HepG2 (cell line): Measurements from ENCODE around the gene JPH2. TPM values are rescaled to one million over a fixed set of nuclear protein-coding genes. Genes with fewer than 3 reads are reported as not detected.
A peak's percentile ranks its signal among the peaks of the same experiment; 100 is the strongest.

Experiments
- ATM ChIP-seq: fragments of 450-650 bp; IDR thresholded peaks from 2 replicates; pipeline ENCODE4 v1.7.1; 2017; ENCODE audit warnings: mild to moderate bottlenecking, borderline replicate concordance
- CHCHD3 ChIP-seq: sonication (generic); formaldehyde crosslinking; IDR thresholded peaks from 2 replicates; pipeline ENCODE4 v1.8.0; 2022; ENCODE audit warnings: mild to moderate bottlenecking, missing genetic modification reagents, moderate library complexity
- DNMT3B ChIP-seq: conservative IDR thresholded peaks from 2 replicates; pipeline ENCODE4 v1.6.1; 2016; ENCODE audit warnings: missing biosample characterization, control low read depth
- FOXP4 ChIP-seq: sonication (generic); formaldehyde crosslinking; IDR thresholded peaks from 2 replicates; pipeline ENCODE4 v1.4.0; 2020; ENCODE audit warnings: missing genetic modification reagents
- GABPB1 ChIP-seq: IDR thresholded peaks from 2 replicates; pipeline ENCODE4 v1.6.1; 2016; ENCODE audit warnings: mild to moderate bottlenecking, missing genetic modification reagents, moderate library complexity, missing compliant biosample characterization
- NFE2L1 ChIP-seq: sonication (generic); formaldehyde crosslinking; IDR thresholded peaks from 2 replicates; pipeline ENCODE4 v1.4.0; 2020; ENCODE audit warnings: missing genetic modification reagents, mild to moderate bottlenecking, borderline replicate concordance
- NFKBIZ ChIP-seq: IDR thresholded peaks from 2 replicates; pipeline ENCODE4 v1.6.1; 2018; ENCODE audit warnings: missing genetic modification reagents, missing compliant biosample characterization
- PHF8 ChIP-seq: sonication (generic); formaldehyde crosslinking; IDR thresholded peaks from 2 replicates; pipeline ENCODE4 v1.5.0; 2020; ENCODE audit warnings: missing genetic modification reagents
- SMAD3 ChIP-seq: sonication (generic); formaldehyde crosslinking; IDR thresholded peaks from 2 replicates; pipeline ENCODE4 v1.4.0; 2020; ENCODE audit warnings: missing genetic modification reagents
- SOX5 ChIP-seq: IDR thresholded peaks from 2 replicates; pipeline ENCODE4 v1.6.1; 2016; ENCODE audit warnings: borderline replicate concordance
- YY1 ChIP-seq: IDR thresholded peaks from 2 replicates; pipeline ENCODE4 v1.6.1; 2011; ENCODE audit warnings: low read length, low read depth, moderate library complexity, mild to moderate bottlenecking; ENCODE audit not compliant: insufficient read depth, insufficient replicate concordance
- ZBTB38 ChIP-seq: sonication (generic); formaldehyde crosslinking; IDR thresholded peaks from 2 replicates; pipeline ENCODE4 v1.5.1; 2020; ENCODE audit warnings: mild to moderate bottlenecking, missing genetic modification reagents
- ZNF556 ChIP-seq: sonication (generic); formaldehyde crosslinking; IDR thresholded peaks from 2 replicates; pipeline ENCODE4 v1.4.0; 2020; ENCODE audit warnings: mild to moderate bottlenecking, missing genetic modification reagents, borderline replicate concordance
- ZNF569 ChIP-seq: sonication (generic); formaldehyde crosslinking; IDR thresholded peaks from 2 replicates; pipeline ENCODE4 v1.5.0; 2020; ENCODE audit warnings: mild to moderate bottlenecking, missing genetic modification reagents, moderate library complexity, borderline replicate concordance
- ZNF839 ChIP-seq: sonication (generic); formaldehyde crosslinking; IDR thresholded peaks from 2 replicates; pipeline ENCODE4 v1.4.0; 2020; ENCODE audit warnings: missing genetic modification reagents, mild to moderate bottlenecking, borderline replicate concordance
- ZNF850 ChIP-seq: sonication (generic); formaldehyde crosslinking; conservative IDR thresholded peaks from 2 replicates; pipeline ENCODE4 v1.9.0; 2021; ENCODE audit warnings: mild to moderate bottlenecking, missing genetic modification reagents
- ZSCAN21 ChIP-seq: sonication (generic); formaldehyde crosslinking; IDR thresholded peaks from 2 replicates; pipeline ENCODE4 v1.8.0; 2022; ENCODE audit warnings: mild to moderate bottlenecking, missing genetic modification reagents, moderate library complexity, borderline replicate concordance
- ZZZ3 ChIP-seq: sonication (generic); formaldehyde crosslinking; IDR thresholded peaks from 2 replicates; pipeline ENCODE4 v1.4.0; 2020; ENCODE audit warnings: missing genetic modification reagents, mild to moderate bottlenecking, borderline replicate concordance
- polyA plus RNA-seq, 8 experiments: library from polyadenylated mRNA; depleted of rRNA in 3 of 8; stranded (reverse) in 7 of 8; unstranded in 1 of 8; fragments of >200 nt; fragmentation: Illumina TruSeq in 4 of 8; extraction: Trizol in 4 of 8; gene quantifications; 2 replicates each; pipeline versions ENCODE4 v1.2.1 to v1.2.3, GENCODE V29; 2011 to 2016; ENCODE audit warnings: low read depth in 4 of 8, missing spikeins in 1 of 8, mixed read lengths in 1 of 8; ENCODE audit not compliant: insufficient read depth in 1 of 8
- total RNA-seq, 5 experiments: library from RNA; depleted of rRNA; stranded (reverse); fragments of >200 nt; fragmentation: Illumina TruSeq; extraction: Trizol; gene quantifications; 2 replicates each; pipeline ENCODE4 v1.2.3, GENCODE V29; 2016; ENCODE audit warnings: low read depth in 1 of 5
- TF ChIP-seq, protein P1 (sequence below): sonication (generic); formaldehyde crosslinking; IDR thresholded peaks from 2 replicates; pipeline ENCODE4 v1.5.1; 2020; ENCODE audit warnings: mild to moderate bottlenecking, missing genetic modification reagents, borderline replicate concordance
- TF ChIP-seq, protein P2 (sequence below): sonication (generic); formaldehyde crosslinking; conservative IDR thresholded peaks from 2 replicates; pipeline ENCODE4 v1.8.0; 2022; ENCODE audit warnings: low read depth, missing genetic modification reagents
- TF ChIP-seq, protein P3 (sequence below): sonication (generic); formaldehyde crosslinking; IDR thresholded peaks from 2 replicates; pipeline ENCODE4 v1.4.0; 2020; ENCODE audit warnings: missing genetic modification reagents, borderline replicate concordance
- TF ChIP-seq, protein P4 (sequence below): IDR thresholded peaks from 2 replicates; pipeline ENCODE4 v1.6.1; 2016; ENCODE audit warnings: low read depth, borderline replicate concordance

Gene JPH2
- total and polyA plus RNA-seq, 2 of the 13 experiments (the other 11 are each of a cell fraction or from before 2014, with no cell fraction given), result 0.42 TPM; not detected in 1

DNA sequence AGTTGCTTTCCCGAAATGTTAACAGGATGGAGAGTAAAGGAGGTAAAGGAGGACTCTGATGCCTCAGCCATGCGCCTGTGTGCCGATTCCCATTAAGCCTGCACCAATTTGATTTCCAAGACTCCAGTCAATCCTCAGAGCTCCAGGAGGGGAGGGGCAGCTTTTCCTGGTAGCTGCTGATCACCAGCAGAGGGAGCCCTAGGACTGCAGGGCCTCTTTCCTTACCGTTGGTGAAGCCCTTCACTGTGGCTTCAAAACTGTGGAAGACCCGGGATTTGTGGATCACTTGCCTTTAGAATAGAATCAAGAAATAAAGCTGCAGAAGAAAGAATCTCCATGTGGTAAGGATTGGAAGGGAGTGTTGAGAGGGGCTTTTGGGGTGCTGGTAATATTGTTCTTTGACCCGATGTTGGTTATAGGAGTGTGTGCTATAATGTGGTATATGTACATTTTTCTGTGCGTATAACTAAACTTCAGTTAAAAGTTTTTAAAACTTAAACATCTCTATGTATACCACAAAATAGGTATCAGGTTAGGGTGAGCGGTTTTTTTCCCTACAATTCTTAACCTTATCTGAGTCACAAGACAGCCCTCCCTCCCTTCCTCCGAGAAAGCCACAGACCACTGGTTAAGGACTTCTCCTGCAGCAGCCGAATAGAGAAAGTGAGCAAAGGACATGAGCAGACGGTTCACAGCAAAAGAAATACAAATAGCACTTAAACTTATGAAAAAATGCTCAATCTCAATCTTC lies 30.5 kb upstream of the JPH2 start (continued):
- TF ChIP-seq YY1 (peak; percentile 39), ZNF839 (no peak), ZNF569 (CRISPR knock-in tag) (no peak), FOXP4 (CRISPR knock-in tag) (no peak), NFE2L1 (no peak), DNMT3B (no peak), ZZZ3 (no peak), CHCHD3 (CRISPR knock-in tag) (no peak), SMAD3 (CRISPR knock-in tag) (peak; percentile 46; the same call in 1 of the 2 replicates), ZBTB38 (no peak), ZNF850 (CRISPR knock-in tag) (no peak), NFKBIZ (CRISPR knock-in tag) (no peak), GABPB1 (CRISPR knock-in tag) (peak; percentile 31; the same call in 1 of the 2 replicates), ZNF556 (CRISPR knock-in tag) (no peak), SOX5 (CRISPR knock-in tag) (0 out of 2 replicates have a peak, but pooled peaks have one; percentile 42), ATM (no peak), PHF8 (CRISPR knock-in tag) (0 out of 2 replicates have a peak, but pooled peaks have one; percentile 24), ZSCAN21 (CRISPR knock-in tag) (no peak)
- TF ChIP-seq, protein P1, sequence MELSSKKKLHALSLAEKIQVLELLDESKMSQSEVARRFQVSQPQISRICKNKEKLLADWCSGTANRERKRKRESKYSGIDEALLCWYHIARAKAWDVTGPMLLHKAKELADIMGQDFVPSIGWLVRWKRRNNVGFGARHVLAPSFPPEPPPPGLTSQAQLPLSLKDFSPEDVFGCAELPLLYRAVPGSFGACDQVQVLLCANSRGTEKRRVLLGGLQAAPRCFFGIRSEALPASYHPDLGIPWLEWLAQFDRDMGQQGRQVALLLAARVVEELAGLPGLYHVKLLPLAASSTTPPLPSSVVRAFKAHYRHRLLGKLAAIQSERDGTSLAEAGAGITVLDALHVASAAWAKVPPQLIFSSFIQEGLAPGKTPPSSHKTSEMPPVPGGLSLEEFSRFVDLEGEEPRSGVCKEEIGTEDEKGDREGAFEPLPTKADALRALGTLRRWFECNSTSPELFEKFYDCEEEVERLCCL (CRISPR knock-in tag), result no peak
- TF ChIP-seq, protein P2, sequence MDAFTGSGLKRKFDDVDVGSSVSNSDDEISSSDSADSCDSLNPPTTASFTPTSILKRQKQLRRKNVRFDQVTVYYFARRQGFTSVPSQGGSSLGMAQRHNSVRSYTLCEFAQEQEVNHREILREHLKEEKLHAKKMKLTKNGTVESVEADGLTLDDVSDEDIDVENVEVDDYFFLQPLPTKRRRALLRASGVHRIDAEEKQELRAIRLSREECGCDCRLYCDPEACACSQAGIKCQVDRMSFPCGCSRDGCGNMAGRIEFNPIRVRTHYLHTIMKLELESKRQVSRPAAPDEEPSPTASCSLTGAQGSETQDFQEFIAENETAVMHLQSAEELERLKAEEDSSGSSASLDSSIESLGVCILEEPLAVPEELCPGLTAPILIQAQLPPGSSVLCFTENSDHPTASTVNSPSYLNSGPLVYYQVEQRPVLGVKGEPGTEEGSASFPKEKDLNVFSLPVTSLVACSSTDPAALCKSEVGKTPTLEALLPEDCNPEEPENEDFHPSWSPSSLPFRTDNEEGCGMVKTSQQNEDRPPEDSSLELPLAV (CRISPR knock-in tag), result no peak
- TF ChIP-seq, protein P3, sequence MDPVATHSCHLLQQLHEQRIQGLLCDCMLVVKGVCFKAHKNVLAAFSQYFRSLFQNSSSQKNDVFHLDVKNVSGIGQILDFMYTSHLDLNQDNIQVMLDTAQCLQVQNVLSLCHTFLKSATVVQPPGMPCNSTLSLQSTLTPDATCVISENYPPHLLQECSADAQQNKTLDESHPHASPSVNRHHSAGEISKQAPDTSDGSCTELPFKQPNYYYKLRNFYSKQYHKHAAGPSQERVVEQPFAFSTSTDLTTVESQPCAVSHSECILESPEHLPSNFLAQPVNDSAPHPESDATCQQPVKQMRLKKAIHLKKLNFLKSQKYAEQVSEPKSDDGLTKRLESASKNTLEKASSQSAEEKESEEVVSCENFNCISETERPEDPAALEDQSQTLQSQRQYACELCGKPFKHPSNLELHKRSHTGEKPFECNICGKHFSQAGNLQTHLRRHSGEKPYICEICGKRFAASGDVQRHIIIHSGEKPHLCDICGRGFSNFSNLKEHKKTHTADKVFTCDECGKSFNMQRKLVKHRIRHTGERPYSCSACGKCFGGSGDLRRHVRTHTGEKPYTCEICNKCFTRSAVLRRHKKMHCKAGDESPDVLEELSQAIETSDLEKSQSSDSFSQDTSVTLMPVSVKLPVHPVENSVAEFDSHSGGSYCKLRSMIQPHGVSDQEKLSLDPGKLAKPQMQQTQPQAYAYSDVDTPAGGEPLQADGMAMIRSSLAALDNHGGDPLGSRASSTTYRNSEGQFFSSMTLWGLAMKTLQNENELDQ (CRISPR knock-in tag), result peak; percentile 83; the same call in 1 of the 2 replicates
- TF ChIP-seq, protein P4, sequence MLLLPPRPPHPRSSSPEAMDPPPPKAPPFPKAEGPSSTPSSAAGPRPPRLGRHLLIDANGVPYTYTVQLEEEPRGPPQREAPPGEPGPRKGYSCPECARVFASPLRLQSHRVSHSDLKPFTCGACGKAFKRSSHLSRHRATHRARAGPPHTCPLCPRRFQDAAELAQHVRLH, result peak; percentile 53; the same call in 1 of the 2 replicates
